HCT116 (cell line): ENCODE results near the gene CFAP54. TPM values are rescaled to one million over a fixed set of nuclear protein-coding genes. Genes with fewer than 3 reads are reported as not detected.

Experiments
- ATAC-seq: fragments of 200-7000 bp; cut with Tn5 transposase; 2 replicates; pipeline ENCODE4 v1.9.1; 2020; ENCODE audit warnings: mild to moderate bottlenecking, moderate library complexity
- BruUV-seq: library from RNA; stranded (reverse); fragments of 400-500 nt; replicated peaks from 2 replicates; lab custom pipeline; 2021; lab: Mats Ljungman, UMichigan
- CTCF ChIA-PET: fragments of 300-600 bp; sonication (Branson Sonifier 250); formaldehyde crosslinking; loops from one replicate; lab custom pipeline; 2021; ENCODE audit warnings: antibody characterized with exemption; lab: Charles Lee
- POLR2A ChIA-PET: fragments of 300-600, 350-600 bp; sonication (Branson Sonifier 250); formaldehyde crosslinking; loops from one replicate; lab custom pipeline; 2021; ENCODE audit warnings: antibody characterized with exemption; lab: Charles Lee
- RAD21 ChIA-PET, 2 experiments: fragments of 300-600 bp; sonication (Branson Sonifier 250); formaldehyde crosslinking; loops; one replicate each; lab custom pipeline; 2023; ENCODE audit warnings: low total read pairs in 2 of 2; ENCODE audit not compliant: uncharacterized antibody in 2 of 2, unreplicated experiment in 2 of 2, low non-redundant PET in 1 of 2; lab: Charles Lee
- DNase-seq: peaks from one replicate; pipeline ENCODE4 v3.0.0-alpha.2; 2010; ENCODE audit warnings: low read depth, low spot score
- H2AFZ ChIP-seq: fragments of 200-600 bp; shearing (Covaris generic), sonication (generic); 2 replicates; pipeline ENCODE4 v1.6.1; 2017; ENCODE audit warnings: low read depth, mixed run types, mixed read lengths, antibody characterized with exemption, low read length; ENCODE audit not compliant: poor library complexity, severe bottlenecking
- H3K27ac ChIP-seq: 2 replicates; pipeline ENCODE4 v1.5.1; 2012; ENCODE audit warnings: low read depth, low read length
- H3K27me3 ChIP-seq: fragments of 200-600 bp; sonication (generic); 2 replicates; pipeline ENCODE4 v1.6.1; 2016; ENCODE audit warnings: mixed run types, low read length, mixed read lengths; ENCODE audit not compliant: insufficient read depth
- H3K36me3 ChIP-seq, 2 experiments: fragments of 200-500 bp in 1 of 2; fragments of 200-600 bp in 1 of 2; sonication (Bioruptor generic) in 1 of 2; sonication (generic) in 1 of 2; 2 replicates each; pipeline versions ENCODE4 v1.5.1 to v1.6.1; 2014 to 2016; ENCODE audit warnings: low read length in 2 of 2, inconsistent platforms in 1 of 2, mixed read lengths in 1 of 2, mixed run types in 1 of 2; ENCODE audit not compliant: insufficient read depth in 2 of 2, control insufficient read depth in 1 of 2
- H3K4me1 ChIP-seq, 2 experiments: fragments of 200-600 bp in 1 of 2; sonication (generic) in 1 of 2; 2 replicates each; pipeline versions ENCODE4 v1.5.1 to v1.6.1; 2012 to 2017; ENCODE audit warnings: low read length in 2 of 2, inconsistent platforms in 1 of 2, mild to moderate bottlenecking in 1 of 2, mixed read lengths in 1 of 2, mixed run types in 1 of 2, moderate library complexity in 1 of 2; ENCODE audit not compliant: insufficient read depth in 2 of 2, control insufficient read depth in 1 of 2
- H3K4me2 ChIP-seq: fragments of 200-600 bp; sonication (generic); 2 replicates; pipeline ENCODE4 v1.6.1; 2017; ENCODE audit warnings: mixed run types, low read length, mixed read lengths
- H3K4me3 ChIP-seq, 2 experiments: fragments of 200-600 bp in 1 of 2; sonication (generic) in 1 of 2; replicated peaks in 1 of 2; 2 replicates each; pipeline ENCODE4 v1.5.1; 2011 to 2016; ENCODE audit warnings: low read length in 2 of 2, control low read depth in 1 of 2, low read depth in 1 of 2, mild to moderate bottlenecking in 1 of 2, mixed read lengths in 1 of 2, mixed run types in 1 of 2
- H3K79me2 ChIP-seq: fragments of 200-600 bp; sonication (generic); 2 replicates; pipeline ENCODE4 v1.6.1; 2017; ENCODE audit warnings: mild to moderate bottlenecking, mixed run types, low read length, moderate library complexity, mixed read lengths; ENCODE audit not compliant: insufficient read depth
- H3K9ac ChIP-seq: fragments of 200-600 bp; sonication (generic); 2 replicates; pipeline ENCODE4 v1.6.1; 2016; ENCODE audit warnings: low read length, mixed read lengths
- H3K9me2 ChIP-seq: fragments of 200-600 bp; sonication (generic), shearing (Covaris generic); 2 replicates; pipeline ENCODE4 v1.6.1; 2017; ENCODE audit warnings: mixed run types, mild to moderate bottlenecking, moderate library complexity; ENCODE audit not compliant: insufficient read depth
- H3K9me3 ChIP-seq, 2 experiments: fragments of 200-500 bp in 1 of 2; fragments of 200-600 bp in 1 of 2; sonication (Bioruptor generic) in 1 of 2; sonication (generic) in 1 of 2; 2 replicates each; pipeline ENCODE4 v1.6.1; 2014 to 2017; ENCODE audit warnings: low read length in 2 of 2, mixed read lengths in 2 of 2, inconsistent platforms in 1 of 2, low read depth in 1 of 2, mild to moderate bottlenecking in 1 of 2, mixed run types in 1 of 2, moderate library complexity in 1 of 2; ENCODE audit not compliant: control insufficient read depth in 1 of 2, insufficient read depth in 1 of 2
- H4K20me1 ChIP-seq: fragments of 200-600 bp; sonication (generic), shearing (Covaris generic); 2 replicates; pipeline ENCODE4 v1.6.1; 2017; ENCODE audit warnings: mixed run types, mild to moderate bottlenecking, moderate library complexity; ENCODE audit not compliant: insufficient read depth
- EZH2 ChIP-seq: fragments of 200-600 bp; sonication (generic); IDR thresholded peaks from 2 replicates; pipeline ENCODE4 v1.6.1; 2017; ENCODE audit warnings: antibody characterized with exemption, mixed run types
- JUND ChIP-seq: IDR thresholded peaks from 2 replicates; pipeline ENCODE4 v1.6.1; 2012
- MAX ChIP-seq: IDR thresholded peaks from 2 replicates; pipeline ENCODE4 v1.6.1; 2012
- POLR2AphosphoS5 ChIP-seq: IDR thresholded peaks from 2 replicates; pipeline ENCODE4 v1.6.1; 2011; ENCODE audit warnings: mild to moderate bottlenecking, low read depth, low read length, moderate library complexity
- SRF ChIP-seq: IDR thresholded peaks from 2 replicates; pipeline ENCODE4 v1.6.1; 2012; ENCODE audit warnings: low read depth
- TCF7L2 ChIP-seq: IDR thresholded peaks from 2 replicates; pipeline ENCODE4 v1.7.0; 2011; ENCODE audit warnings: borderline replicate concordance, inconsistent platforms; ENCODE audit not compliant: insufficient read depth, insufficient read length; ENCODE audit errors: extremely low read depth
- ZFX ChIP-seq: fragments of 450-650 bp; IDR thresholded peaks from 2 replicates; pipeline ENCODE4 v1.6.1; 2017
- intact Hi-C: fragments of 100-400 bp; cut with micrococcal nuclease; formaldehyde crosslinking; loops from 2 replicates; pipeline ENCODE4 v1.10.0; 2022
- total RNA-seq: library from RNA; stranded (reverse); gene quantifications from one replicate; pipeline ENCODE4 v1.2.1, GENCODE V29; 2021; ENCODE audit not compliant: unreplicated experiment

CFAP54 gene
- total RNA-seq, 1 experiment from 2014 or later: 0.25 TPM

- H4K20me1 ChIP-seq: no peaks in the 10 kb centered on the region
- no peak overlapping the region for H3K4me3 ChIP-seq
- no peak overlapping the region for H3K27ac ChIP-seq
- no peaks in the 10 kb centered on the region for H3K79me2 ChIP-seq
- H3K9me2 ChIP-seq: no peaks in the 10 kb centered on the region
- no peaks in the 10 kb centered on the region for H3K36me3 ChIP-seq
- no peak for ATAC-seq
- H3K4me2 ChIP-seq: no peak overlapping the region
- no peak overlapping the region for H3K9ac ChIP-seq
- CTCF ChIA-PET: no interaction called here
- TF ChIP-seq SRF: no peak
- BruUV-seq: no TSS peak
- intact Hi-C loops: no loop called here
- POLR2A ChIA-PET: no interaction called here
- DNase-seq: no peak
- H3K4me1 ChIP-seq: no peaks in the 10 kb centered on the region
- RAD21 ChIA-PET: no interaction called here
- no peaks in the 10 kb centered on the region for H3K9me3 ChIP-seq
- H3K27me3 ChIP-seq: no peaks in the 10 kb centered on the region
- H2AFZ ChIP-seq: no peak overlapping the region
Observed at GRCh38 chr12:96529912-96530311, 40.5 kb downstream of the CFAP54 start.

- ATAC-seq: no peak
- no peaks in the 10 kb centered on the region for H3K9me2 ChIP-seq
- no peaks in the 10 kb centered on the region for H3K9me3 ChIP-seq
- no peak overlapping the region for H3K4me2 ChIP-seq
- H3K9ac ChIP-seq: no peak overlapping the region
- intact Hi-C loops: no loop called here
- H4K20me1 ChIP-seq: no peaks in the 10 kb centered on the region
- RAD21 ChIA-PET: no interaction called here
- TF ChIP-seq TCF7L2 (no peak), POLR2AphosphoS5 (no peak), SRF (no peak), ZFX (no peak), EZH2 (no peak), MAX (no peak), JUND (no peak)
- no peaks in the 10 kb centered on the region for H3K27me3 ChIP-seq
- H2AFZ ChIP-seq: no peak overlapping the region
- no peak overlapping the region for H3K4me3 ChIP-seq
- CTCF ChIA-PET: no interaction called here
- H3K27ac ChIP-seq: no peak overlapping the region
- H3K4me1 ChIP-seq: no peaks in the 10 kb centered on the region
- no peaks in the 10 kb centered on the region for H3K36me3 ChIP-seq
- no peaks in the 10 kb centered on the region for H3K79me2 ChIP-seq
- POLR2A ChIA-PET: no interaction called here
- DNase-seq: no peak
- no TSS peak for BruUV-seq
Observed at GRCh38 chr12:96534339-96534738, 45.0 kb downstream of the CFAP54 start.
